Kidney capillary endothelial cell (primary cell): ENCODE data around the gene CCNY.

Experiments
- DNase-seq: peaks from one replicate; pipeline ENCODE4 v3.0.0-alpha.2; 2018; ENCODE audit warnings: low spot score

The CCNY gene

GRCh38 chr10:35331894-35332640, 4.2 kb upstream of the CCNY start:
- DNase-seq, result peak; percentile 70

GRCh38 chr10:35334297-35334696, 2.0 kb upstream of the CCNY start:
- no peak for DNase-seq

GRCh38 chr10:35335133-35336083, 901 bp upstream of the CCNY start:
- no peak for DNase-seq

GRCh38 chr10:35336921-35337823, 863 bp downstream of the CCNY start:
- DNase-seq, result no peak

- no peak for DNase-seq
These were observed 3.6 kb downstream of the CCNY start for GRCh38 chr10:35339942-35340341.

GRCh38 chr10:35340975-35341374, 4.7 kb downstream of the CCNY start:
- DNase-seq, result no peak

- no peak for DNase-seq
These were observed 5.2 kb downstream of the CCNY start for GRCh38 chr10:35341521-35341920.

GRCh38 chr10:35342183-35342753, 6.0 kb downstream of the CCNY start:
- DNase-seq, result no peak

- DNase-seq, result no peak
These were observed 7.4 kb downstream of the CCNY start for GRCh38 chr10:35343739-35344138.

GRCh38 chr10:35345383-35345742, 9.1 kb downstream of the CCNY start:
- DNase-seq, result no peak

- DNase-seq, result no peak
These were observed 9.9 kb downstream of the CCNY start for GRCh38 chr10:35346248-35346647.

- DNase-seq, result no peak
These were observed 10.8 kb downstream of the CCNY start for GRCh38 chr10:35347121-35347562.

GRCh38 chr10:35347899-35348608, 11.7 kb downstream of the CCNY start:
- no peak for DNase-seq

- no peak for DNase-seq
These were observed 12.5 kb downstream of the CCNY start for GRCh38 chr10:35348609-35349388.

- no peak for DNase-seq
These were observed 13.1 kb downstream of the CCNY start for GRCh38 chr10:35349389-35349915.

GRCh38 chr10:35351021-35351420, 14.7 kb downstream of the CCNY start:
- DNase-seq, result no peak

GRCh38 chr10:35352097-35352496, 15.8 kb downstream of the CCNY start:
- no peak for DNase-seq

GRCh38 chr10:35352512-35352911, 16.2 kb downstream of the CCNY start:
- no peak for DNase-seq

- DNase-seq, result no peak
These were observed 17.1 kb downstream of the CCNY start for GRCh38 chr10:35353395-35353794.

- no peak for DNase-seq
These were observed 17.5 kb downstream of the CCNY start for GRCh38 chr10:35353805-35354204.
